ENCODE measurements around the gene PLEKHM3.
"Not testable (repeated sequence)": the region's sequence is repeated elsewhere in the genome, so short reads cannot be mapped to it uniquely, and the experiment has no call there.

PLEKHM3 gene

DNA sequence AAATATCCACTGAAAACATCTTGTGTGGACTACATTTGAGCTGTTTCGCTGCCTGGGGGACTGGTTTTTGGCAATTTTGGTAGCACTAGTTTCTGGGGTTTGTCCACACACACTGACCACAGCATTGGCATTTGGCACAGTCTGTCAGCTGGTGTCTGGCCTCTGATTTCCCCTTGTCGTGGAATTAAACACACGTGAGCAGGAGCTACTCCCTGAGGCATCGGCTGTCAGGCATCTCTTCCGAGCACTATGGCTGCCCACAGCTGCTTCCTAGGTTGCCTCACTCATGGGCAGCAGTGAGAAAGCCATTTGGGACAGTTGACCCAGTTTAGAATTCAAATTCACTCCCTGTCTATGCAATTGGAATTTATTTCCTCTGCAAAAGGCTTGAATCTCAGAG, 208.8 kb downstream of the PLEKHM3 start:
- DNase-seq: no peak

DNA sequence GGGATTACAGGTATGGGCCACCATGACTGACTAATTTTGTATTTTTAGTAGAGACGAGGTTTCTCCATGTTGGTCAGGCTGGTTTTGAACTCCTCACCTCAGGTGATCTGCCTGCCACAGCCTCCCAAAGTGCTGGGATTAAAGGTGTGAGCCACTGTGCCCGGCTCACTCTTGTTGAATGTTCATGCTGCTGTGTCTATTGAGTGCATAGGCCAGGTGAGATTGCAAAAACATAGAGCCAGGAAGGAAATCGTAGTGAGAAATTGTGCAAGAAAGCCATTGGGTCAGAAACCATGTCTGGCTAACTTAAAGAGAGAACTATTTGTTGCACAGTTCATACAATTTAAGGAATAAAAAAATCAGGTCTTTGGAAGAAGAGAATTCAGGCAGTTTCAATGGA, 210.1 kb downstream of the PLEKHM3 start:
- DNase-seq: no peak

DNA sequence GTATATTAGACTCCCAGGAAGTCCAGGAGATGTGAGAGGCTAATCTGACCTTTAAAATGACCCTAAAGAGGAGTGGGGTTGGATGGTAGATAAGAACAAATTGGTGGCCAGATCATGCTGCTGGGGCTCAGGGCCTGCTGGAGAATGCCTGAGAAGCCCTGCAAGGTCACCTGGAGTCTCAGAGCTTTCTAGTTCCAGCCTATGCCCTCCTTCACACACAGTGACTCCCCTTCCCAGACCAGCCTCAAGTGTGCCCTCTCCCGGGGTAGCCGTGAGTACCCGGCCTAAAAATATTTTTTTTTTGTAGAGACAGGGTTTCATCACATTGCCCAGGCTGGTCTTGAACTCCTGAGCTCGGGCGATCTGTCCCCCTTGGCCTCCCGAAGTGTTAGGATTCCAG, 211.4 kb downstream of the PLEKHM3 start:
- DNase-seq: no peak

DNA sequence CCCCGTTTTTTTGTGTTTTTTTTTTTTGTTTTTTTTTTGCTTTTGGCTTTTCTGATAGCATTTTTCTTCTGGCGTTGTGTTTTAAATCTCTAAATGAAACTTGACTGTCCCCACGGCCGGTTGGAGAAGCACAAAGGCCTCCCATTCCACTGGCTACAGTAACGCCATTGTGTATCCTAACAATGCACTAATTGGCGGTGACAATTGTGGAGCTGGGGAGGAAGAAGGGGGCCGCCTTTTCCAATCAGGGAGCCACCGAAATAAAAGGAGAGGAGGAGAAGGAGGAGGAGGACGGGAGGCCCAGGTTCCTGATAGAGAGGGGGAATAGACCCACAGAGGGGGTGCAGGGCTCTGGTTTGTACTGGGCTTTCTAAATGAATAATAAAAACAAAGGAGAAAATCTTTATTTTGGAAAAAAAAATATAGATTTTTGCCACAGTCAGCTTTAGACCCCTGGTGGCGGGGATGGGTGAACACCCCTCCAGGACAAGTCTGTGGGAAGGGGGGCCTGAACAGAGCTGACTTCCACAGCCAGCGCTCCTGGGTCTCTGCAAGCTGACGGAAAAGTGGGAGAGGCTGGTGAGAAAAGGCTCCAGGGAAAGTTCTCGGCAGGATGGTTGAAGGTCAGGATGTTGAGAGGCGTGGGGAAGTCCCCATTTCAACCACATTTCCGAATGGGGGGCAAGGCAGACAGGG, 212.0 kb downstream of the PLEKHM3 start:
- DNase-seq: no peak

DNA sequence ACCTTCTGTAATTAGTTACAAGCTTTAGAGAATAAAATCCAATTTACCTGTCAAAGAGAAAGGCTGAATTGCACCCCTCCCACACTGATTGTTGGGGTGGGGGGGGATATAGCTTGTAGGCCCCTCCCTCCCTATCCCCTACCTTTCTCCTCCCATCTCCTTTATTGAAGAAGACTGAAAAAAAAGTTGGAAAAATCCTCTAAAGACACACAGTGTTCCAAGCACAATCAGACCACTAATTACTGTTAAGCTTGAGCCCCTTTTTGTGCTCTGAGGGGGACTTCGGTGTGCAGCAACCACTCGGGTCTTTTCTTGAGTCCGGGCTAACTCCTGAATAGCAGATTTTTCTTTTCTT, 212.6 kb downstream of the PLEKHM3 start:
- no peak for DNase-seq

DNA sequence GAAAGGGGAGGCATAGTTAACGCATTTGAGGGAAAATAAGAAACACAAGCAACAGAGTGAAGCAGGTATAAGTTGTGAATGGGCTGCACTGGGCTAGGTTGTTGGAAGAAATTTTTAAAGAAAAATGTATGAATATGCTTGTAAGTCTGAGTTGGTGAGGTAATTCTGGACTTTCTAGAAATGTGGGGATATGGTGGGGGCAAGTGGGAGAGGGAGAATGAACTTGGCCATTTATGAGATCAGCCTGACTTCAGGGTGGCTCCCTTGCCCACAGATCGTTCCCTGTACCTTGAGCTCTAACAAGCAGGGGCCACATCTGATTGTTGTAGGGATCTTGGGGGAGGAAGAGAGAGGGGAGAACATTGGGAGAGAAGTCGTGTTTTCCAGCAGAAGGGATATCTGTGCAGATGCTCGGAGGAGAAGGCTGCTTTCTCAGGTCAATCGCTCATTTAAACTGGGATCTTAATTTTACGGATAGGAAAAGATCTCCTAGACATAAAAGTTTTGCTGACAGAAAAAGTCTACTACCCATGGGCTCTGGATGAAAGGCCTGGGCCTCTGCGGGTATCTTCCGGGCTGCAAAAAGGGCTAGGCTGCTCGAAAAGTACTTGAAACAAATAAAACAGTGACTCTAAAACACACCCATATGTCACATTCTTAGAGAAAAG, 213.1 kb downstream of the PLEKHM3 start:
- DNase-seq: no peak

DNA sequence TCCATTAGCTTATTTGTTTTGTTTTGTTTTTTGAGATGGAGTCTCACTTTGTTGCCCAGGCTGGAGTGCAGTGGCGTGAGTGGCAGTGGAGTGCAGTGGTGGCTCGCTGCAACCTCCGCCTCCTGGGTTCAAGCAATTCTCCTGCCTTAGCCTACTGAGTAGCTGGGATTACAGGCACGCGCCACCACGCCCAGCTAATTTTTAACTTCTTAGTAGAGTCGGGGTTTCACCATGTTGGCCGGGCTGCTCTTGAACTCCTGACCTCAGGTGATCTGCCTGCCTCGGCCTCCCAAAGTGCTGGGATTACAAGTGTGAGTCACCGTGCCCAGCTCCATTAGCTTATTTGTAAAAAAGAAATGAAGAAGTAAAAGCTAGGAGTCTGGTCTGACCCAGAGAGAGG, 213.7 kb downstream of the PLEKHM3 start:
- not testable (repeated sequence) for DNase-seq

DNA sequence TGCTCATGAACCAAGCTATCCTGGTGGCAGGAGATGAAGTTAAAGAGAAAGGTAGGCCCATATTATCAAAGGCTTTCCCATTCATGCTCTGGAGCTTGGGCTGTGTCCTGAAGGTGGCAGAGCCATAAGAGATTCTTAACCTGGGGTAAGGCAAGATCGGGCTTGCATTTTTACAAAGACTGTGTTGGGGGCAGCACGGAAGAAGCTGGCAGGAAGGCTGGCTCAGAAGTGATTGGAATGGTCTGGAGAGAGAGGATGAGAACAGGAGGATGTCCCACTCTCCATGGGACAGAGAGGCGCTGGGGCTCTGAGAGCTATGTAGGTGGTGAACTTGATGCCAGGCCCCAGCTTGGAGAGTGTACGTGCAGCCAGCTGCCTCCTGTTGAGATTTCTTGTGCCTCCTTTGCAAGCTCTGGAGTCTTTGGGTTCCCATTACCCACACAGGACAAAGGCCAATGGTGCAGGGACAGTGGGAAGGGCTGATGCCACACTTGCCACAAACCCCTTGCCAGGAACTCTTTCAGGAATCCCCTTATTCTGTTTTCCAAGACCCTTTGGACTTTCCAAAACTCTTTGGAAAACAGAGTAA, 215.0 kb downstream of the PLEKHM3 start:
- DNase-seq: no peak

DNA sequence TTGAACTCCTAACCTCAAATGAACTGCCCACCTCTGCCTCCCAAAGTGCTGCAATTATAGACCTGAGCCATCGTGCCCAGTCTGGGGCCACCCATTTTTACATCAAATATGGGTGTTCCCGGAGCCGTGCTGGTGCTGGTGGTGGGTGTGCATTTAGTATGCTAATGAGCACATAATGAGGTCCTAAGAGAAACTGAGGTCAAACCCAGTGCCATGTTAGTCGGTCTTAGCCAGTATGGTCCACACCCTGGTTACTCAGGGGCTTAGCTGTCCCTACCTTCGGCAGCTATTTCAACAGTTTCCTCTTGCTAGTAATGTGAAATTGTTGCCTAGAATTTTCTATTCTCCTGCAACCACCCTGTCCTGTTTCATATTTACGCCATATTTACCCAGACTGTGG, 217.2 kb downstream of the PLEKHM3 start:
- DNase-seq: no peak

DNA sequence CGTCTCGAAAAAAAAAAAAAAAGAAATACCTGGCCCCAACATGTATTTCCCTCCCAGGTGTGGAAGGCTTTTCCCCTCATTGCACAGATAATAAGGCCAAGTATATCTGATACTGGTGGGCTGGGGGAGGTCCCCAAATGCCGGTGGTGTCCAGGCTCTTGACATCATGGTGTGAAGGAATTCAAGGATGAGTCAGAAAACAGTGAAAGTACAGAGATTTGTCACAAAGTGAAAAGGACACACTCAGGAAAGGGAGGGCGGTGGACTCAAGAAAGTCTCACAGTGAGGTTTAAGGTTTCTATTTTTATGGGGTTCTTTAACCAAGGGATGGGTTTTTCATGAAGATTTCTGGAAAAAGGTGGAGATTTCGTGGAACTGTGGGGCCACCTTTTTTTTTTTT, 217.8 kb downstream of the PLEKHM3 start:
- no peak for DNase-seq

DNA sequence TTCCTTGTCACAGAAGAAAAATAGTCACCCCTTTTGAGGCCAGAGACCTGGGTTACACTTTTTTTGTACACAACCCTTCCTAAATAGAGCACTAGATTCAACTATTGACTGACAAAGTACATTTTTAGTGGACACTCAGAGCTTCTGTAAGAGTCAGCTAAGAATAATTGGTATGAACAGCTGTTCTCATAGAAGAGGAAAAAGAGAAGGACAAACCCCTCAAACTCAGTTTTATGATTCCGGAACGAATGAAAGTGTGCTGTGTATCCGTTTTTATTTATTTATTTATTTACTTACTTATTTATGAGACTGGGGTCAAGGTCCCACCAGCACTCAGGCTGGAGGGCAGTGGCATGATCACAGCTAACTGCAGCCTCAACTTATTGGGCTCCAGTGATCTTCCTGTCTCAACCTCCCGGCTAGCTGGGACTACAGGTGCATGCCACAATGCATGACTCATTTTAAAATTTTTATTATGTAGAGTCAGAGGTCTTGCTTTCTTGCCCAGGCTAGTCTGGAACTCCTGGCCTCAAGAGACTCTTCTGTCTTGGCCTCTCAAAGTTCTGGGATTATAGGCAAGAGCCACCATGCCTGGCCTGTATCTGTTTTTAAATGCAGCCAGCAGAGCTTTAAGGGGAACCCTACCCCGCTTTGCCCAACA, 219.6 kb downstream of the PLEKHM3 start:
- DNase-seq: no peak

DNA sequence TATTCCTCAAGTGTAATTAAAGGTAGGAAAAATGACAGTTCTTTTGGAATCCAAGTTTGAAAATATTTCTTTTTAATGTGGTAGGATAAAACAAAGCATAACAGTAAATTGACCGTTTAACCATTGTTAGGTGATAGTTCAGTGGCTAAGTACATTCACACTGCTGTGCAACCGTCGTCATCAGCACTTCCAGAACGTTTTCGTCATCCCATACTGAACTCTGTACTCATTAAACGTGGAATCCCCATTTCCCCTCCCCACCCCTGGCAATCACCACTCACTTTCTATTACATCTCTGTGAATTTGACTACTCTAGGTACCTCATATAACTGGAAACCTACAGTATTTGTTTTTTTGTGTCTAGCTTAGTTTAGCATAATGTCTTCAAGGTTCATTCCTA, 222.7 kb downstream of the PLEKHM3 start:
- no peak for DNase-seq

DNA sequence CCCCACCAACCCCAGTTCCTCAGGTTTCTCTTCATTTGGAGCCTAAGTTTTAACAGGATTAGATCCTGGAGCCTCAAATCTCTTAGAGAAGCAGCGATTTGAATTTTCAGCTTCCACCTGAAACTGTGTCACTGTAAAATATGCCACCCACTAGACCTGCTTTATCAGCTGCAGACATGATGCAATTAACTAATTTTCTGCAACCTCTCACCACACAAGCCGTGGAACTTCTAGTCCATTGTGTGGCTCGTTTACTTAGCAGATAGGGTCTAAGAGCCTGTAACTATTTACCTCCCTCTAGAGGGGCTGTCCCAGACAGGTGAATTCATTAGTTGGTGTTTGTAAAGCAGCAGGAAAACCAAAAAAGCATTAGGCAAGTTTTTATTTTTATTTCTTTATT, 224.1 kb downstream of the PLEKHM3 start:
- no peak for DNase-seq

DNA sequence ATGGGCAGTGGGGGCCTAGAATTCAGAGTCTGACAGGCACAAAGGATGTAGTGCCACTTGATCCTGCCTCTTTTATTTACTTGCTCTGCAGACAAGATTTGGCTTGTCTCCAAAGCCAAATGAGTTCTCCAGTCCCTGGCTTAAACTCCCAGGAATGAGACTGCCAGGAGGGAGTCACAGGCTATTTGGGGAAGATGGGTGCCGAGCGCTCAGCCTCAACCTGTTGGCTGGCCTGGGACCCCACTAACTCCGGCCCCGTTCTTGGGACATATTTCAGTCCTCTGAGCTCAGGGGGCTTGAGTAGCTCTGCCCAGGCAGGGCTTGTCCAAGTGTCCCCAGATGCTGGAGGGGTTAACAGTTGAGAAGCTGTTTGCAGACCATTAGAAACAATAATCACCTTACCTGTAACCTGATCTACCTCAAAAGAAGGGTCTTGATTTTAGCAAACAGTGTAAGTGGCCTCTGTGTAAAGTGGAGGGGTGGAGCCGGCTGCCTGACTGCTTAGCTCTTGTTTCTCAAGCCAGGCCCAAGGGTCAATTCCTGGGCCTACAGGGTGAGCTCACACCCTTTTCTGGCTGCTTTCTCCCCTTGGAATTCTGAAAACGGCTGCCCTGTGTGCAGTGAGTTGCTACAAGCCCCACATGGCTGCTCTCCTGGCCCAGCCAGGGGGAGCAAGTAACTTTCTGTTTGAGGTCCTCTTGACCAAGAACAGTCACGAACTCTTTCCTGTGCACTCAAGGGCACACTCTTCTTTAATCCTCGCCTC, 228.6 kb downstream of the PLEKHM3 start:
- DNase-seq: no peak

DNA sequence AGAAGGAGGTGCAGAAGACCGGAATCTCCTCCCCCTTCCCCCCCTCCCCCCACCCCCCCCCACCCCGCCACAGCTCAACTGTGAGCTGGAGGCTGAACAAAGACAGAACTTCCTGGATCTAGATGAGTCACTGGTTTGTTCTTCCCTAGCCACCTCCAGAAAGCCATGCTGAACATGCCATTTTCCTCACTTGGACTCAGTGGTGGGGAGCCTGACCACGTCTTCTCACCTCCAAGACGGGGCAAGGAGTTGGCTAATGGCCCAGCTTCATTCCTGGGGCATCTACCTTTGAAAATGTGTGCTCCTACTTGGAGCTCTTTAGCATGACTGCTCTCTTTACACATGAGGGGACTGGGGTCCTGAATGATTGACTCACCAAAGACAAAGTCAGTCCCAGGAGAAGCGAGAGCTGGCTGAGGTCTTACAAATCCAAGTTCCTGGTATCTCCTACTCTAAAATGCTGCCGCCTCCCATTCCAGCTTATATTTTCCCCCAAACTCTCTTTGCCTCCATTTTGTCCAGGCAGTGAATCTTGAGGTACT, 233.0 kb downstream of the PLEKHM3 start:
- no peak for DNase-seq

DNA sequence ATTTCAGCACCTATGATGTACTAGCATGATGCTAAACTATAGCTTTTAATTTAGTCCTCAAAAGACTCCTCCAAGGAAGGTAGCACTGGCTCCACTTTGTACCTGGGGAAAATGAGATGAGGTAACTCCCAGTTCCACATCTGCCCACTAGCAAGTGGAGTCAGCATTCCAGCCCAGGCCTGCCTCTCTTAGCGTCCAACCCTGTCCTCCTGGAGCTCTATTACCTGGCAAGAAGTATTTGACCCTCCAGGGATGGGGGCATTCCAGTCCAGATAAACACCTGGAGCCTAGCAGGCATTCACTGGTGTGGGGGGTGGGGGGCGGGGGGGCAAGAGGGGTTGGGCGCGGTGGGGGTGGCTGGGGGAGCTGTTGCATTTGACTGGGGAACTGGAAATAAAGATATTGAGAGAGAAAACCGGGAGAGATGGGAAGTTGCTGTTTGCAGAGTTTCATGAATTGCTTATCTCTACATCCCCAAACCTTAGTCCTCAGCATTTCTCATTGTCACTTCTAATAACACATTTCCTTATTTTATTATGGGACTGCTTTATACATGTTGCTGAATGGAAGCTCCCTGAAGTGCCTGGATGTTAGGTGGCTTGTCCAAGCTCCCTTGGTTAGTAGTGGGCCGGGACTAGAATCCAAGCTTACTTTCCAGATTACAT, 233.6 kb downstream of the PLEKHM3 start:
- no peak for DNase-seq

DNA sequence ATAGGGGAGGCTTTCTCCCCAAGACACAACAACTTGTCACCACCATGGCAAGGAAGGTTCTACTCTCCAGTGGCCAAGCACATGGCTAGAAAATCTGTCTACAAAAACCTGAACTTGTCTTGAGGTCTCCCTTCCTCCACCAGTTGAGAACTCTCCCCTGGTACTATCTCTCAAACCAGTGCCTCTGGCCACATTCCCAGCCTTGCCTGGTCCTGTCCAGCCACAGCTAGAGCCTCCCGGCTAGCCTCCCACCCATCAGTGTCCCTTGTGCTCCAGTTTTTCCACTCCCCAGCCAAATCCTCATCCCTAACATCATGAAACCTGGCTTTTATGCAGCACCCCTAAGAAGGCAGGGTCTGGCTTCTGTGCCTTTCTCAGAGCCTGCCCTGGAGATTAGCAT, 234.4 kb downstream of the PLEKHM3 start:
- no peak for DNase-seq

DNA sequence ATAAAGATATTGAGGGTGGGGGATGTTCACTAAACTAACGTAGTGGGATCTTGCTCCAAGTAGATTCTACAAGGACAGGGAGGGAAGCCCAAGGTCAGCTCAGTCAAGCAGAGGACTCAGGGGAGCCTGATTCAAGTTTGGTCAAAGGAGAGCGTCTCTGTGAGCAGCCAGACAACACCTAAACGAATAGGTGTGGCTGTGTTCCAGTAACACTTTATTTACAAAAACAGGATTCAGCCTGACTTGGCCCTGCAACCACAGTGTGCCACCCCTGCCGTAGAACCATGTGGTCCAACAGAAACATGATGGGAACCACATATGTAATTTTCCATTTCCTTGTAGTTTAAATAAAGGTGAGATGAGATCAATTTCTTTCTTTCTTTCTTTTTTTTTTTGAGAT, 237.5 kb downstream of the PLEKHM3 start:
- DNase-seq: no peak

DNA sequence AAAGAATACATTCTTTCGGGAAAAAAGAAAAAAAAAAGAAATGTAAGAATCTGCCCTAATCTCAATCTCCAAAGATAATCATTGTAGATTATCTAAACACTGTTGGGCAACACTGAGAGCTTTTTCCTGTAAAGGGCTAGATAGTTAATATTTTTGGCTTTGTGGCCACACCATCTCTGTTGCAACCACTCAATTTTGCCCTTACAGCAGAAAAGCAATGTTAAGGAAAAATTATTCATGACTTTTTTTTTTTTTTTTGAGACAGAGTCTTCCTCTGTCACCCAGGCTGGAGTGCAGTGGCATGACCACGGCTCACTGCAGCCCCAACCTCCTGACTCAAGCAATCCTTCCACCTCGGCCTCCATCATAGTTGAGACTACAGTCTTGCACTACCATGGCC, 238.3 kb downstream of the PLEKHM3 start:
- no peak for DNase-seq

DNA sequence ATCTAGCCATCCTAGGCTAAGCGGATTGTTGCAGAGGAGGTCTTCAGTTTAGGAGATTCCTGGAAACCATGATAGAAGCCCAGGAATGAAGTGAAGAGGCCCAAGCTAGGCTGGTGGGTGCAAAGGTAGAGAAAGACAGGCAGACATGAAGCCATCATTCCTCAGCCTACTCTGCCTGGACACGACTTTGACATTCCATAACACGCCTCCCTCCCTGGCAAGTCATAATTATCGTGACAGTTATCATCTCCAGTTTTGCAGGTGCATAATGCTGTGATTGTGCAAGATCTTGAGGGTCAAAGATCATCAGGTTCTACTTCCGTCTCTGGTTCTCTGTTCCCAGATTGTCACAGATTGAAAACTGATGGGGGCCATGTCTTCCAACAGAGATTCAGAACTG, 240.4 kb downstream of the PLEKHM3 start:
- no peak for DNase-seq

DNA sequence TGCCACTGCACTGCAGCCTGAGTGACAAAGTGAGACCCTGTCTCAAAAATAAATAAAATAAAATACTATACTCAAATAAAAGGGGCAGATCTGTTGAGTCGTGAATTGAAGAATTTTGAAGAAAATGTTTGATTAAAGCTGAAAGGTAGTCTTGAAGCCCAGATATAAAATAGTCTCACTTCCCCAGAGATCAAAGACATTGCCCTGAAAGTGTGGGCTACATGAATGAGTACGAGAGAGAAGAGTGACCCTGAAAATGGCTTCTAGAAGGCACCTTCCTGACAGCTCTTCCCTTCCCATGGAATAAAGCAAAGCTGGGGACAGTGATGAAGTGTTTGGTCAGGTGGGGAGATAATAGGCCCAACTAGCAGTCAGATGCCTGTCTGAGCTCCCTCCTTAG, 241.8 kb downstream of the PLEKHM3 start:
- DNase-seq: no peak

DNA sequence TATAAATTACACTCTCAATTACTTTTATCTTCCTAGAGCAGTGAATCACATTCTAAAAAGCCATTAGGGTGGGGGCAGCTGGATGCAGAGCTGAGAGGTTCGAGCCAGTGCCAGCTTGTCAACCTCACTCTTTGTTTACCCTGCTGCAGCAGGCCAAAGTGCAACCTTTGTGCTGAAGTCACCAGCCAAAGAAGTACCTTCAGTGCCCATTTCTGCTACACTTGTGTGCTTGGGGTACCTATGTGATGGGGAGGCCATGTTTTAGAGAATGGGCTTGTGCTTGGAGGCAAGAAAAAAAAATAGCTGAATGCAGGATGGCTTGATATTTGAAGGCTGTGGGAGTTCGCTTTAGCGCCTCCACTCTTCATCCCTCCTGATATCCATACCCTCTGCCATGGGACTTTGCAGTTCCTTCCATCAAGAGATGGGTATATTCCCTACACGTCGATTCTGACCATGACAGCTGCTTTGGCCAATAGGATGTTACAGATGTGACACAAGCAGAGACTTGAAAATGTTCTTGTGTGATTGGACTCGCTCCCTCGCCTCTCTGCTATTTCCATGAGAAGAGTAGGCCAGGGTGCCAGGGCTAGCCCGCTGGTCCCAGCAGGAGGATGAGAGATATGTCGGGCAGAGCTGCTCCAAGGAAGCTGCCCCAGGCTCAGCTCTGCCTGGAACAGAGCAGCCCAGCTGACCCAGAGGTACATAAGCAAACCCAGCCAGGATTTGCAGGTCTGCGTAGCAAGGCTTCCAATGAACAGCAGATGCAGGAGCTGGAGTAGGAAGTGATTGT, 242.9 kb downstream of the PLEKHM3 start:
- no peak for DNase-seq
